Stimulated activated naive CD8-positive, alpha-beta T cell treated with anti-CD3 and anti-CD28 coated beads, Interleukin-15, Interleukin-2, amounts not matched to agents 100 U/mL and 50 U/mL, for 24 hours (primary cell): ENCODE measurements around the gene ZNF428.
A peak's percentile ranks its signal among the peaks of the same experiment; 100 is the strongest.

Experiments used
- ATAC-seq: fragments of 150-1000 bp; cut with Tn5 transposase; one replicate; pipeline ENCODE4 v1.10.0; 2021
- DNase-seq: peaks from one replicate; pipeline ENCODE4 v3.0.0; 2021

Gene ZNF428

GRCh38 chr19:43562226-43562697, 57.2 kb downstream of the ZNF428 start:
- DNase-seq, result no peak
- no peak for ATAC-seq

- DNase-seq (no peak), ATAC-seq (no peak)
Measured at GRCh38 chr19:43561139-43561970, 58.1 kb downstream of the ZNF428 start.

- no peak for ATAC-seq
- peak; percentile 33 for DNase-seq
Measured at GRCh38 chr19:43560687-43561086, 58.7 kb downstream of the ZNF428 start.
